ENCODE results near the gene ARAP1.

ARAP1 gene

GRCh38 chr11:72702096-72702495, 50.1 kb downstream of the ARAP1 start:
- no peak for FAIRE-seq

GRCh38 chr11:72701466-72701865, 50.7 kb downstream of the ARAP1 start:
- FAIRE-seq = no peak

GRCh38 chr11:72700146-72700545, 52.1 kb downstream of the ARAP1 start:
- no peak for FAIRE-seq

- FAIRE-seq = no peak
Measured at GRCh38 chr11:72697814-72698213, 54.4 kb downstream of the ARAP1 start.

- no peak for FAIRE-seq
Measured at GRCh38 chr11:72696866-72697700, 55.1 kb downstream of the ARAP1 start.

- FAIRE-seq = no peak
Measured at GRCh38 chr11:72695354-72695753, 56.9 kb downstream of the ARAP1 start.

GRCh38 chr11:72693271-72693968, 58.8 kb downstream of the ARAP1 start:
- no peak for FAIRE-seq

GRCh38 chr11:72692498-72693237, 59.5 kb downstream of the ARAP1 start:
- FAIRE-seq = no peak

- no peak for FAIRE-seq
Measured at GRCh38 chr11:72690166-72690565, 62.0 kb downstream of the ARAP1 start.

- no peak for FAIRE-seq
Measured at GRCh38 chr11:72688929-72689328, 63.3 kb downstream of the ARAP1 start.

GRCh38 chr11:72688486-72688885, 63.7 kb downstream of the ARAP1 start:
- no peak for FAIRE-seq

GRCh38 chr11:72687326-72687725, 64.9 kb downstream of the ARAP1 start:
- FAIRE-seq = no peak

GRCh38 chr11:72686639-72687220, 65.5 kb downstream of the ARAP1 start:
- no peak for FAIRE-seq

GRCh38 chr11:72685560-72686480, 66.4 kb downstream of the ARAP1 start:
- no peak for FAIRE-seq

- no peak for FAIRE-seq
Measured at GRCh38 chr11:72684236-72684912, 67.8 kb downstream of the ARAP1 start.

GRCh38 chr11:72683782-72684200, 68.4 kb downstream of the ARAP1 start:
- FAIRE-seq = no peak

GRCh38 chr11:72682858-72683243, 69.4 kb downstream of the ARAP1 start:
- FAIRE-seq = no peak

- no peak for FAIRE-seq
Measured at GRCh38 chr11:72682238-72682857, 69.9 kb downstream of the ARAP1 start.

GRCh38 chr11:72681226-72682153, 70.7 kb downstream of the ARAP1 start:
- no peak for FAIRE-seq

- no peak for FAIRE-seq
Measured at GRCh38 chr11:72680624-72681158, 71.5 kb downstream of the ARAP1 start.
